RWPE2 (cell line): ENCODE measurements around the gene LRP8.

Source experiments
- ATAC-seq: fragments of 200-7000 bp; cut with Tn5 transposase; 3 replicates; pipeline ENCODE4 v1.9.1; 2021; ENCODE audit warnings: low read depth
- DNase-seq: peaks from one replicate; pipeline ENCODE4 v3.0.0-alpha.2; 2020; ENCODE audit warnings: low spot score
- H3K27ac ChIP-seq: fragments of 450-650 bp; 2 replicates; pipeline ENCODE4 v1.5.1; 2017; ENCODE audit warnings: mild to moderate bottlenecking; ENCODE audit not compliant: poor library complexity, severe bottlenecking
- H3K27me3 ChIP-seq: fragments of 250-450 bp; sonication (Bioruptor Pico); 2 replicates; pipeline ENCODE4 v1.5.1; 2021; ENCODE audit warnings: mild to moderate bottlenecking, moderate library complexity; ENCODE audit not compliant: insufficient read depth, poor library complexity, severe bottlenecking
- H3K36me3 ChIP-seq: fragments of 250-450 bp; sonication (Bioruptor Pico); 2 replicates; pipeline ENCODE4 v1.5.1; 2020; ENCODE audit warnings: low read depth, mild to moderate bottlenecking, moderate library complexity
- H3K4me1 ChIP-seq: fragments of 250-450 bp; sonication (Bioruptor Pico); 2 replicates; pipeline ENCODE4 v1.5.1; 2021; ENCODE audit warnings: mild to moderate bottlenecking, moderate library complexity; ENCODE audit not compliant: insufficient read depth, poor library complexity, severe bottlenecking
- H3K4me3 ChIP-seq: fragments of 250-450 bp; sonication (Bioruptor Pico); 2 replicates; pipeline ENCODE4 v1.5.1; 2021; ENCODE audit warnings: mild to moderate bottlenecking, moderate library complexity; ENCODE audit not compliant: severe bottlenecking
- H3K9me3 ChIP-seq: fragments of 250-450 bp; sonication (Bioruptor Pico); 2 replicates; pipeline ENCODE4 v1.5.1; 2021; ENCODE audit warnings: mild to moderate bottlenecking, moderate library complexity; ENCODE audit not compliant: severe bottlenecking
- CTCF ChIP-seq: fragments of 450-650 bp; IDR thresholded peaks from one replicate; pipeline ENCODE4 v1.5.1; 2017; ENCODE audit warnings: mild to moderate bottlenecking, moderate library complexity; ENCODE audit not compliant: poor library complexity, severe bottlenecking

The LRP8 gene

GRCh38 chr1:53238197-53239155 lies 89.4 kb downstream of the LRP8 start, which contains the start of gene MAGOH:
TSS of gene MAGOH (minus strand) at chr1:53238518. CDS start at chr1:53238448, 70 bp downstream.
- ATAC-seq (peak; percentile 93), DNase-seq (peak; percentile 93)
- Histone ChIP-seq H3K27me3 (no peaks in the 10 kb centered on the region), H3K4me1 (peaks cover 4% of the 10 kb centered on the region), H3K4me3 (peak within 1 kb of the TSS; percentile 75), H3K36me3 (peaks cover 26% of the 10 kb centered on the region), H3K9me3 (no peaks in the 10 kb centered on the region), H3K27ac (peak within 1 kb of the TSS; percentile 22)
- TF ChIP-seq CTCF = no peak

GRCh38 chr1:53237638-53238037 lies 90.2 kb downstream of the LRP8 start:
- Histone ChIP-seq H3K36me3 (peaks cover 34% of the 10 kb centered on the region), H3K9me3 (no peaks in the 10 kb centered on the region), H3K27me3 (no peaks in the 10 kb centered on the region), H3K4me1 (peaks cover 4% of the 10 kb centered on the region), H3K27ac (peak overlapping the region; percentile 22), H3K4me3 (peak overlapping the region; percentile 75)
- ATAC-seq (no peak), DNase-seq (no peak)
- no peak for TF ChIP-seq CTCF

- TF ChIP-seq CTCF = no peak
- H3K27me3 ChIP-seq = no peaks in the 10 kb centered on the region
- ATAC-seq = peak; percentile 0; the same call in 2 of the 3 replicates
- peaks cover 4% of the 10 kb centered on the region for H3K4me1 ChIP-seq
- H3K27ac ChIP-seq = peak overlapping the region; percentile 60
- H3K36me3 ChIP-seq = peaks cover 14% of the 10 kb centered on the region
- H3K9me3 ChIP-seq = no peaks in the 10 kb centered on the region
- peak overlapping the region; percentile 78 for H3K4me3 ChIP-seq
- DNase-seq = no peak
Observed at GRCh38 chr1:53220962-53221286, 106.9 kb downstream of the LRP8 start.

GRCh38 chr1:53220171-53220961 lies 107.5 kb downstream of the LRP8 start, which contains the start of gene CZIB:
TSS of gene CZIB (minus strand) at chr1:53220634. CDS start at chr1:53220575, 59 bp downstream.
- ATAC-seq = peak; percentile 92
- TF ChIP-seq CTCF = no peak

More at GRCh38 chr1:53220171-53220961, 107.5 kb downstream of the LRP8 start, which contains the start of gene CZIB:
- peak within 1 kb of the TSS; percentile 78 for H3K4me3 ChIP-seq
- H3K27me3 ChIP-seq = no peaks in the 10 kb centered on the region
- peaks cover 15% of the 10 kb centered on the region for H3K36me3 ChIP-seq
- peak within 1 kb of the TSS; percentile 60 for H3K27ac ChIP-seq
- H3K4me1 ChIP-seq = peaks cover 4% of the 10 kb centered on the region
- peak; percentile 96 for DNase-seq
- no peaks in the 10 kb centered on the region for H3K9me3 ChIP-seq
